Effector CD4-positive, alpha-beta T cell (primary cell): ENCODE results near the gene PMIS2. TPM values are rescaled to one million over a fixed set of nuclear protein-coding genes. Genes with fewer than 3 reads are reported as not detected.

ENCODE experiments used
- DNase-seq: peaks from one replicate; pipeline ENCODE4 v3.0.0-alpha.2; 2020
- total RNA-seq: gene quantifications from one replicate; lab custom pipeline; 2026; lab: John Stamatoyannopoulos, UW

The PMIS2 gene
- total RNA-seq = not detected

- DNase-seq = no peak
Measured at GRCh38 chr19:35585848-35586247, at the start of gene PMIS2. TSS of gene PMIS2 (plus strand) at chr19:35586173. CDS start at chr19:35586260, 87 bp downstream.

GRCh38 chr19:35539314-35539713, 46.7 kb upstream of the PMIS2 start:
- DNase-seq = no peak

- no peak for DNase-seq
Measured at GRCh38 chr19:35539850-35540249, 46.1 kb upstream of the PMIS2 start.

- no peak for DNase-seq
Measured at GRCh38 chr19:35540356-35540927, 45.5 kb upstream of the PMIS2 start.

- no peak for DNase-seq
Measured at GRCh38 chr19:35542209-35542608, 43.8 kb upstream of the PMIS2 start.

- no peak for DNase-seq
Measured at GRCh38 chr19:35543280-35544109, 42.5 kb upstream of the PMIS2 start.

- no peak for DNase-seq
Measured at GRCh38 chr19:35544110-35544802, 41.7 kb upstream of the PMIS2 start.

GRCh38 chr19:35545001-35545854, 40.7 kb upstream of the PMIS2 start, which contains the start of gene TMEM147:
TSS of gene TMEM147 (plus strand) at chr19:35545626. CDS start at chr19:35545740, 114 bp downstream.
- peak; percentile 63 for DNase-seq

- peak; percentile 35 for DNase-seq
Measured at GRCh38 chr19:35545855-35546381, 40.1 kb upstream of the PMIS2 start.

GRCh38 chr19:35546532-35546931, 39.4 kb upstream of the PMIS2 start:
- no peak for DNase-seq

GRCh38 chr19:35549174-35549788, 36.7 kb upstream of the PMIS2 start:
- DNase-seq = peak; percentile 50

GRCh38 chr19:35549879-35550523, 36.0 kb upstream of the PMIS2 start:
- no peak for DNase-seq

GRCh38 chr19:35551091-35551810, 34.7 kb upstream of the PMIS2 start:
- no peak for DNase-seq

GRCh38 chr19:35552534-35553384, 33.2 kb upstream of the PMIS2 start:
- no peak for DNase-seq

GRCh38 chr19:35553385-35554000, 32.5 kb upstream of the PMIS2 start:
- no peak for DNase-seq

GRCh38 chr19:35554076-35554475, 31.9 kb upstream of the PMIS2 start:
- DNase-seq = no peak

- no peak for DNase-seq
Measured at GRCh38 chr19:35555301-35556005, 30.5 kb upstream of the PMIS2 start.

- no peak for DNase-seq
Measured at GRCh38 chr19:35556025-35556590, 29.9 kb upstream of the PMIS2 start.
